Lower leg skin (tissue), 4 donors: ENCODE results near the gene CD84. TPM values are rescaled to one million over a fixed set of nuclear protein-coding genes. Genes with fewer than 3 reads are reported as not detected.
"Not testable (repeated sequence)": the region's sequence is repeated elsewhere in the genome, so short reads cannot be mapped to it uniquely, and the experiment has no call there.

Experiments
- DNase-seq, 2 donors: peaks; one replicate each; pipeline ENCODE4 v3.0.0-alpha.2; 2019; ENCODE audit warnings: low spot score in 2 of 2
- H3K4me3 ChIP-seq: fragments of 200-600 bp; sonication (generic); 2 replicates; pipeline ENCODE4 v1.5.1; 2017; ENCODE audit warnings: mild to moderate bottlenecking, low read depth; ENCODE audit not compliant: poor library complexity, severe bottlenecking
- CTCF ChIP-seq, 3 donors: fragments of 450-650 bp; IDR thresholded peaks; one replicate each; pipeline ENCODE4 v1.5.1; 2016; ENCODE audit warnings: antibody characterized with exemption in 3 of 3, mild to moderate bottlenecking in 3 of 3, moderate library complexity in 2 of 3
- POLR2A ChIP-seq, 2 donors: fragments of 450-650 bp; IDR thresholded peaks; one replicate each; pipeline ENCODE4 v1.6.1; 2016 to 2017; ENCODE audit warnings: antibody characterized with exemption in 2 of 2, mild to moderate bottlenecking in 1 of 2, moderate library complexity in 1 of 2
- WGBS, 2 donors: methylation state at CpG; one replicate each; pipeline ENCODE4 v1.1.5; 2018; 5-methylcytosine and 5-hydroxymethylcytosine counted together
- intact Hi-C: fragments of 100-400 bp; cut with DNase I; formaldehyde crosslinking; loops from one replicate; pipeline ENCODE4 v1.15.0; 2023; ENCODE audit warnings: low total_unique reads
- total RNA-seq, 4 donors: library from RNA; depleted of rRNA; stranded (reverse); fragments of >200 nt; gene quantifications; one replicate each; pipeline ENCODE4 v1.1.0, GENCODE V29; 2016

CD84 gene
- total RNA-seq, 4 donors from 2014 or later, result 1.7 to 3.9 (median 2.0) TPM

- WGBS, 2 donors, result 79 to 89% methylated on average over 2 of the region's 2 CpGs
- TF ChIP-seq CTCF (IDR thresholded peaks at IDR 0.05) (no peak), POLR2A (IDR thresholded peaks at IDR 0.05) (no peak)
- no peak overlapping the region for H3K4me3 ChIP-seq
- intact Hi-C loops, result no loop called here
- no peak for DNase-seq
Measured at GRCh38 chr1:160597705-160598104, 18.4 kb upstream of the CD84 start.

- no peak for DNase-seq
- intact Hi-C loops, result no loop called here
- no peak overlapping the region for H3K4me3 ChIP-seq
- TF ChIP-seq POLR2A (IDR thresholded peaks at IDR 0.05), result no peak
- 91 to 97% methylated on average over 1 of the region's 1 CpG for WGBS, 2 donors
Measured at GRCh38 chr1:160597051-160597450, 17.8 kb upstream of the CD84 start.

GRCh38 chr1:160590488-160590887 is 11.2 kb upstream of the CD84 start:
- no peak for TF ChIP-seq CTCF (IDR thresholded peaks at IDR 0.05)
- no peak for TF ChIP-seq POLR2A (IDR thresholded peaks at IDR 0.05)
- no peak for DNase-seq
- no peak overlapping the region for H3K4me3 ChIP-seq
- 81 to 84% methylated on average over 1 of the region's 1 CpG for WGBS, 2 donors
- intact Hi-C loops, result no loop called here

- intact Hi-C loops, result no loop called here
- H3K4me3 ChIP-seq, result no peak overlapping the region
- TF ChIP-seq CTCF (IDR thresholded peaks at IDR 0.05), result no peak
- no peak for TF ChIP-seq POLR2A (IDR thresholded peaks at IDR 0.05)
- no peak for DNase-seq
- 81 to 89% methylated on average over 6 of the region's 6 CpGs for WGBS, 2 donors
Measured at GRCh38 chr1:160588468-160588867, 9.2 kb upstream of the CD84 start.

- intact Hi-C loops, result no loop called here
- H3K4me3 ChIP-seq, result no peak overlapping the region
- 88 to 92% methylated on average over 1 of the region's 1 CpG for WGBS, 2 donors
- DNase-seq, result no peak
- TF ChIP-seq POLR2A (IDR thresholded peaks at IDR 0.05) (no peak), CTCF (IDR thresholded peaks at IDR 0.05) (no peak)
Measured at GRCh38 chr1:160584784-160585183, 5.5 kb upstream of the CD84 start.

GRCh38 chr1:160582976-160583375 is 3.7 kb upstream of the CD84 start:
- 91 to 92% methylated on average over 2 of the region's 2 CpGs for WGBS, 2 donors
- DNase-seq, H3K4me3 ChIP-seq, intact Hi-C loops: not testable (repeated sequence)

- 64 to 73% methylated on average over 2 of the region's 2 CpGs for WGBS, 2 donors
- intact Hi-C loops, result no loop called here
- TF ChIP-seq CTCF (IDR thresholded peaks at IDR 0.05), result no peak
- TF ChIP-seq POLR2A (IDR thresholded peaks at IDR 0.05), result no peak
- H3K4me3 ChIP-seq, result no peak overlapping the region
- DNase-seq, result no peak
Measured at GRCh38 chr1:160581961-160582360, 2.7 kb upstream of the CD84 start.
